ENCODE results near the gene PRRC2C.

The PRRC2C gene

GRCh38 chr1:171636141-171636540 is 150.8 kb downstream of the PRRC2C start:
- H2AFZ ChIP-seq (ENCODE audit: low read depth, low read length), result no peak overlapping the region
- peaks cover 2% of the 10 kb centered on the region for H3K9me3 ChIP-seq (ENCODE audit: low read length)
- no peaks in the 10 kb centered on the region for H3K27me3 ChIP-seq (ENCODE audit: insufficient read depth, low read length)
- H3K36me3 ChIP-seq (ENCODE audit: insufficient read depth, low read length), result no peaks in the 10 kb centered on the region
- H3K4me3 ChIP-seq (ENCODE audit: low read length), result no peak overlapping the region
- H3K4me1 ChIP-seq (ENCODE audit: insufficient read depth, low read length), result no peaks in the 10 kb centered on the region

GRCh38 chr1:171637928-171638576 is 152.7 kb downstream of the PRRC2C start:
- Histone ChIP-seq H3K9me3 (ENCODE audit: low read length) (no peaks in the 10 kb centered on the region), H3K27me3 (ENCODE audit: insufficient read depth, low read length) (peaks cover 3% of the 10 kb centered on the region), H3K4me3 (ENCODE audit: low read length) (no peak overlapping the region), H3K4me1 (ENCODE audit: insufficient read depth, low read length) (no peaks in the 10 kb centered on the region), H3K36me3 (ENCODE audit: insufficient read depth, low read length) (no peaks in the 10 kb centered on the region), H2AFZ (ENCODE audit: low read depth, low read length) (no peak overlapping the region)

GRCh38 chr1:171640225-171640624 is 154.9 kb downstream of the PRRC2C start:
- H3K27me3 ChIP-seq (ENCODE audit: insufficient read depth, low read length), result peaks cover 3% of the 10 kb centered on the region
- H3K4me3 ChIP-seq (ENCODE audit: low read length), result no peak overlapping the region
- no peaks in the 10 kb centered on the region for H3K4me1 ChIP-seq (ENCODE audit: insufficient read depth, low read length)
- no peaks in the 10 kb centered on the region for H3K36me3 ChIP-seq (ENCODE audit: insufficient read depth, low read length)
- no peak overlapping the region for H2AFZ ChIP-seq (ENCODE audit: low read depth, low read length)
- H3K9me3 ChIP-seq (ENCODE audit: low read length), result no peaks in the 10 kb centered on the region

GRCh38 chr1:171641076-171641864 is 155.9 kb downstream of the PRRC2C start:
- no peaks in the 10 kb centered on the region for H3K9me3 ChIP-seq (ENCODE audit: low read length)
- peaks cover 3% of the 10 kb centered on the region for H3K27me3 ChIP-seq (ENCODE audit: insufficient read depth, low read length)
- no peaks in the 10 kb centered on the region for H3K36me3 ChIP-seq (ENCODE audit: insufficient read depth, low read length)
- H3K4me3 ChIP-seq (ENCODE audit: low read length), result no peak overlapping the region
- H3K4me1 ChIP-seq (ENCODE audit: insufficient read depth, low read length), result no peaks in the 10 kb centered on the region
- H2AFZ ChIP-seq (ENCODE audit: low read depth, low read length), result no peak overlapping the region

GRCh38 chr1:171642197-171642596 is 156.9 kb downstream of the PRRC2C start:
- Histone ChIP-seq H3K36me3 (ENCODE audit: insufficient read depth, low read length) (no peaks in the 10 kb centered on the region), H3K4me3 (ENCODE audit: low read length) (no peak overlapping the region), H3K4me1 (ENCODE audit: insufficient read depth, low read length) (no peaks in the 10 kb centered on the region), H3K9me3 (ENCODE audit: low read length) (no peaks in the 10 kb centered on the region), H3K27me3 (ENCODE audit: insufficient read depth, low read length) (peaks cover 3% of the 10 kb centered on the region), H2AFZ (ENCODE audit: low read depth, low read length) (no peak overlapping the region)
